GM04503 (cell line): ENCODE data around the gene SLCO1A2.
"Not testable (repeated sequence)": the region's sequence is repeated elsewhere in the genome, so short reads cannot be mapped to it uniquely, and the experiment has no call there.

Experiments used
- DNase-seq: peaks from one replicate; pipeline ENCODE4 v3.0.0-alpha.2; 2012; ENCODE audit warnings: low read depth

Gene SLCO1A2

GRCh38 chr12:21334771-21335325 lies at the start of gene SLCO1A2:
Gene SLCO1A2, minus strand, starts transcription at chr12:21334917. Its CDS starts 270 bp downstream, at chr12:21334647.
- no peak for DNase-seq

- DNase-seq: no peak
Observed at GRCh38 chr12:21384261-21384660, 49.5 kb upstream of the SLCO1A2 start.

GRCh38 chr12:21381320-21381719 lies 46.6 kb upstream of the SLCO1A2 start:
- DNase-seq: not testable (repeated sequence)

GRCh38 chr12:21379218-21379617 lies 44.5 kb upstream of the SLCO1A2 start:
- no peak for DNase-seq

GRCh38 chr12:21372602-21373001 lies 37.9 kb upstream of the SLCO1A2 start, which contains the start of gene IAPP:
Gene IAPP, plus strand, starts transcription at chr12:21372902. Its CDS starts 450 bp downstream, at chr12:21373352.
- no peak for DNase-seq

- DNase-seq: no peak
Observed at GRCh38 chr12:21370845-21371449, 36.2 kb upstream of the SLCO1A2 start.

- no peak for DNase-seq
Observed at GRCh38 chr12:21369141-21369980, 34.6 kb upstream of the SLCO1A2 start.

GRCh38 chr12:21360632-21361031 lies 25.9 kb upstream of the SLCO1A2 start:
- DNase-seq: not testable (repeated sequence)

- DNase-seq: no peak
Observed at GRCh38 chr12:21354641-21355040, 19.9 kb upstream of the SLCO1A2 start.

- no peak for DNase-seq
Observed at GRCh38 chr12:21353948-21354347, 19.2 kb upstream of the SLCO1A2 start.

- DNase-seq: no peak
Observed at GRCh38 chr12:21353487-21353886, 18.8 kb upstream of the SLCO1A2 start.

- DNase-seq: no peak
Observed at GRCh38 chr12:21350975-21351374, 16.3 kb upstream of the SLCO1A2 start.

- no peak for DNase-seq
Observed at GRCh38 chr12:21346542-21347205, 12.0 kb upstream of the SLCO1A2 start.

GRCh38 chr12:21343636-21344035 lies 8.9 kb upstream of the SLCO1A2 start:
- no peak for DNase-seq

- no peak for DNase-seq
Observed at GRCh38 chr12:21341769-21342168, 7.1 kb upstream of the SLCO1A2 start.

GRCh38 chr12:21340403-21340802 lies 5.7 kb upstream of the SLCO1A2 start:
- no peak for DNase-seq

- no peak for DNase-seq
Observed at GRCh38 chr12:21339921-21340320, 5.2 kb upstream of the SLCO1A2 start.

- DNase-seq: no peak
Observed at GRCh38 chr12:21337959-21338744, 3.4 kb upstream of the SLCO1A2 start.

- DNase-seq: no peak
Observed at GRCh38 chr12:21337453-21337852, 2.7 kb upstream of the SLCO1A2 start.

- DNase-seq: no peak
Observed at GRCh38 chr12:21336656-21337055, 1.9 kb upstream of the SLCO1A2 start.

- no peak for DNase-seq
Observed at GRCh38 chr12:21330682-21331253, 3.9 kb downstream of the SLCO1A2 start.
